ENCODE results near the gene POR. TPM values are rescaled to one million over a fixed set of nuclear protein-coding genes. Genes with fewer than 3 reads are reported as not detected.

Gene POR
- total RNA-seq, 1 experiment from 2014 or later = 168 TPM

GRCh38 chr7:75981203-75981452, 66.2 kb downstream of the POR start:
- no TSS peak for BruUV-seq (replicated peaks)
- CTCF ChIA-PET = no interaction called here
- H3K36me3 ChIP-seq (ENCODE audit: control insufficient read depth, insufficient read depth, low read length) = no peaks in the 10 kb centered on the region

GRCh38 chr7:75981453-75982305, 66.7 kb downstream of the POR start:
- in situ Hi-C loops (cut with HindIII; ENCODE audit: low pct_unique_long_range_greater_than_20kb, low sequenced_read_pairs) = no loop called here
- CTCF ChIA-PET = no interaction called here
- no peaks in the 10 kb centered on the region for H3K36me3 ChIP-seq (ENCODE audit: control insufficient read depth, insufficient read depth, low read length)

More at GRCh38 chr7:75981203-75981452, 66.2 kb downstream of the POR start:
- Histone ChIP-seq H3K27ac (ENCODE audit: low read length) (no peak overlapping the region), H3K9me3 (ENCODE audit: control insufficient read depth, insufficient read depth, low read depth, low read length) (no peaks in the 10 kb centered on the region), H3K4me1 (ENCODE audit: control insufficient read depth, insufficient read depth, low read length) (no peaks in the 10 kb centered on the region), H3K4me3 (ENCODE audit: low read depth in 2 of 2, low read length in 2 of 2) (no peak overlapping the region), H3K27me3 (ENCODE audit: control insufficient read depth, insufficient read depth, low read length) (no peaks in the 10 kb centered on the region)
- ATAC-seq (no peak), DNase-seq (ENCODE audit: low read depth, low spot score) (no peak)
- in situ Hi-C loops (cut with HindIII; ENCODE audit: low pct_unique_long_range_greater_than_20kb, low sequenced_read_pairs) (no loop called here), intact Hi-C loops (cut with micrococcal nuclease; ENCODE audit: unreplicated experiment) (no loop called here)
- POLR2A ChIA-PET = no interaction called here
- TF ChIP-seq POLR2AphosphoS5 (IDR thresholded peaks at IDR 0.05; ENCODE audit: low read depth, low read length) (no peak), TCF7L2 (IDR thresholded peaks at IDR 0.05; ENCODE audit: low read depth, low read length) (no peak), SIN3A (IDR thresholded peaks at IDR 0.05; ENCODE audit: borderline replicate concordance, insufficient read depth, low read depth, low read length) (no peak)

More at GRCh38 chr7:75981453-75982305, 66.7 kb downstream of the POR start:
- no peak for TF ChIP-seq POLR2AphosphoS5 (IDR thresholded peaks at IDR 0.05; ENCODE audit: low read depth, low read length)
- no peak for TF ChIP-seq REST (IDR thresholded peaks at IDR 0.05; ENCODE audit: insufficient read depth in 1 of 2, low read depth in 2 of 2, low read length in 1 of 2)
- TF ChIP-seq TCF7L2 (IDR thresholded peaks at IDR 0.05; ENCODE audit: low read depth, low read length) = no peak
- TF ChIP-seq CTCF (IDR thresholded peaks at IDR 0.05) = no peak
- TF ChIP-seq SIN3A (IDR thresholded peaks at IDR 0.05; ENCODE audit: borderline replicate concordance, insufficient read depth, low read depth, low read length) = no peak
- Histone ChIP-seq H3K4me1 (ENCODE audit: control insufficient read depth, insufficient read depth, low read length) (no peaks in the 10 kb centered on the region), H3K9me3 (ENCODE audit: control insufficient read depth, insufficient read depth, low read depth, low read length) (no peaks in the 10 kb centered on the region), H3K27ac (ENCODE audit: low read length) (no peak overlapping the region), H3K4me3 (ENCODE audit: low read depth in 2 of 2, low read length in 2 of 2) (no peak overlapping the region), H3K27me3 (ENCODE audit: control insufficient read depth, insufficient read depth, low read length) (no peaks in the 10 kb centered on the region)
- intact Hi-C loops (cut with micrococcal nuclease; ENCODE audit: unreplicated experiment) = no loop called here
- ATAC-seq (no peak), DNase-seq (ENCODE audit: low read depth, low spot score) (no peak)
- no TSS peak for BruUV-seq (replicated peaks)
- POLR2A ChIA-PET = no interaction called here

All from Panc1 (cell line).